GM18951 (cell line): ENCODE data around the gene PRKAG2.
A peak's percentile ranks its signal among the peaks of the same experiment; 100 is the strongest.
"Not testable (repeated sequence)": the region's sequence is repeated elsewhere in the genome, so short reads cannot be mapped to it uniquely, and the experiment has no call there.

Source experiments
- POLR2A ChIP-seq: IDR thresholded peaks from 4 replicates; pipeline ENCODE4 v1.6.1; 2011; ENCODE audit warnings: mild to moderate bottlenecking; ENCODE audit not compliant: insufficient read length, insufficient read depth; ENCODE audit errors: extremely low read depth
- in situ Hi-C: fragments of 300-500 bp; cut with MboI; formaldehyde crosslinking; loops from one replicate; pipeline ENCODE4 v1.12.0; 2022; ENCODE audit warnings: low sequenced_read_pairs, mixed read lengths, inconsistent platforms; ENCODE audit not compliant: unreplicated experiment

Gene PRKAG2

DNA sequence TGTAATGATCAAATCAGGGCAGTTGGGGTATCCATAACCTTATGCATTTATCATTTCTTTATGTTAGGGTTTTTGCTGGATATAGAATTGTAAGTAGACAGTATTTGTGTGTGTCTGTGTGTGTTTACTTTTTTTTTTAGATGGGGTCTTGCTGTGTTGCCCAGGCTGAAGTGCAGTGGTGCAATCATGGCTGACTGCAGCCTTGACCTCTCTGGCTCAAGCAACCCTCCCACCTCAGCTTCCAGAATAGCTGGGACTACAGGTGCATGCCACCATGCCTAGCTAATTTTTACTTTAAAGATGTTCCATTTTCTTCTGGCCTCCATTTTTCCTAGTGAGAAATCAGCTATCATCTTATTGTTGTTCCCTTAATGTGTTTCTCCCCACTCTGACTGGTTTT is 347.1 kb downstream of the PRKAG2 start:
- in situ Hi-C loops: no loop called here
- TF ChIP-seq POLR2A: no peak

DNA sequence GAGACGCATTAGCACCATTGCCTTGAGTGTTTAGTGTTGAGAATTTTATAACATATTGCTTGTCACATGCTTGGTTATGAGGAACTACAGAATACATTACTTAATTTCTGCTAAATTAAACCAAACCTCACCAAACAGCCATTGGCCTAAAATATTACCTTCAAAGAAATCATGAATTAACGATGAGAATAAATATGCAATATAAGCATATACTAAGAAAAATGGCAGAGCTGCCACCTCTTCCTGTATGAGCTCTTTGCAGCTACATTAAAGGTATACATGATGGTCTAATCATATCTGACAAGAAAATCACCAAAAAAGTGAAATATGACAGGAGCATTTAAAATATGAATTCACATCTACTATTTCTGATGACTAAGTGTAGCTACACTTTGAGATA is 352.1 kb downstream of the PRKAG2 start:
- in situ Hi-C loops: no loop called here

DNA sequence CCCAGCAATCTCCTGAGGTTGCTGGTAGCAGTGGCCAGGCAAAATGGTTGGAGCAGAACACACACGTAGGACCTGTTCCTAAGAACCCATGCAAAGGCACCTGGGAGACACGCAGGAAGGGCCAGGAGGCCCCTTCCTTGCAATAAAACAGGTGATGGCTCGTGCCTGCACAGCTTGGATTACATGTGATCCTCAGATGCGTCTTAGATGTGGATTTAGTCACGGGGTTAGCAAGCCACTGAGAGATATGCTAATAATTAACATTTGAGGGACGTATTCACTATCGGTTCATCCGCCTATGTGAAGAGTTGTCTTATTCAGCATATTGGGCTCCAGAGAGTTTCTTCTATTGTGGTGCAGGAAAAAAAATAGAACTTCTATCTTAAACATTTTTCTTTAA is 352.6 kb downstream of the PRKAG2 start:
- in situ Hi-C loops: no loop called here
- TF ChIP-seq POLR2A: no peak

More for the DNA sequence above, 352.1 kb downstream of the PRKAG2 start:
- TF ChIP-seq POLR2A: no peak

DNA sequence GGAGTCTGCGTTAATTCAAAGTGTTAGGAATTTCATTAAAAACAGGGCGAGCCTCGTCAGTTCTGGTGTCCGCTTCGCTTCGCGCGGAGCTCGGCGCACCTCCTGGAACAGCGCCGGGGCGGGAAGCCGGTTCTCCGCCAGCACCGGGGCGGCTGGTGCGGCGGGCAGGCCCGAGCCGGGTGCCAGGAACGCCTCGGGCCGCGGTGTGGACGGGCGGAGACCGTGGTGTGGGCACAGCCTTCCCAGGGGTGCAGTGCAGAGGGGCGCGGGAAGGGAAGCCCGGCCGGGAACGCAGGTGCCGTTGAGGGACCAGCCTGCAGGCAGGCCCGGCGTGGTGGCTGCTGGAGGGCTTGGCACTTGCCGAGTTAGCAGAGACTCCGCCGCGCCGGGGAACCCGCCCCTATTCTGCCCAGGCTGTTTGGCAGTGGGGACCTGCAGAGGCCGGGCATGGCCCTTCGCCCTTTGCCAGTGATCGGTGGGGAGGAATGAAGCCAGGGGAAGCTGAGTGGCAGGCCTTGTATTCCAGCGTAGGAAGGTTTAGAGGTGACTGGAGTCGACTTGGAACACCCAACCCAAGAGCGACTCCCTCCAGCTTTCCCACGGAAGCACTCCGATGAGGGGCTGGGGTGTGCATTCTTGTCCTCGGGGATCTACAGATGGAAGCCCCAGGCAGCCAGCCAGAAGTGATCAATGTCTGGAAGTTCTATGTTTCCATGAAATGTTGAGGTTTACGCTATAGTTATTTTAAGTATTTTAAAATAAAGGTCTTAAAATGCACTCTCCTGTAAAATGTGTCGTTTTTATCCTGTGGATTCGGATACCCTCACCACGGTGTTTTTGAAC is 356.3 kb downstream of the PRKAG2 start:
- in situ Hi-C loops: no loop called here
- no peak for TF ChIP-seq POLR2A

DNA sequence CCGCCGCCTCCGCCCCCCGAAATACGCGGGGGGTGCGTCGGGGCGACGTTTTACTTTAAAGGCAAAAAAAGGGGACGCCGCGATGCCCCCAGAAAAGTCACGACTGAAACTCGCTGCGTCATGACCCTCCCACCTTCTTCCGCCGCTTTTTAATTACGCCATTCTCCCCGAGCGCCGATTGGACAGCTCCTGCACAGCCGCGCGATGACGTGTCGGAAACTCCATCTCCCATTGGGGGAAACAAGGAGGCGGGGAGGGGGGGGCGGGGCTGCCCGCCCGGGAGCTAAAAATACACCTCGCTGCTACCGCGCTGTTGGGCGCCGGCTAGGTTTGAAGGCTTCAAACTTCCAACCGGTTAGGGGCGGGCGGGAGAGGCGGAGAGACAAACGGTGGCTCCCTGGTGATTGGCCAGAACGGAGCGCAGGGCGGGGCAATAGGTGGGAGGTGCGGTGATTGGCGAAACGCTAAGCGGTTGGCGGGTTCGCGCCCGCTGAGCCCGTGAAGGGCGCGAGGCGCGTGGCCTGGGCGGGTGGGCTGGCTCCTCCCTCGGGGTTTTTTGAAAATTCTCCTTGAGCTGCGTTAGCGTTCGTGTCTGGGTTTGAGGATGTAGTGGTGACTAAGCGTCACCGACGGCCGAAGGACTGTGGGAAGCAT is 357.0 kb downstream of the PRKAG2 start, which contains the start of gene RHEB:
Gene RHEB, minus strand, starts transcription at position 131 of the 654 bp plus-strand sequence. CDS start 384 bp downstream, outside the sequence.
- in situ Hi-C loops: no loop called here
- peak; percentile 48 for TF ChIP-seq POLR2A

DNA sequence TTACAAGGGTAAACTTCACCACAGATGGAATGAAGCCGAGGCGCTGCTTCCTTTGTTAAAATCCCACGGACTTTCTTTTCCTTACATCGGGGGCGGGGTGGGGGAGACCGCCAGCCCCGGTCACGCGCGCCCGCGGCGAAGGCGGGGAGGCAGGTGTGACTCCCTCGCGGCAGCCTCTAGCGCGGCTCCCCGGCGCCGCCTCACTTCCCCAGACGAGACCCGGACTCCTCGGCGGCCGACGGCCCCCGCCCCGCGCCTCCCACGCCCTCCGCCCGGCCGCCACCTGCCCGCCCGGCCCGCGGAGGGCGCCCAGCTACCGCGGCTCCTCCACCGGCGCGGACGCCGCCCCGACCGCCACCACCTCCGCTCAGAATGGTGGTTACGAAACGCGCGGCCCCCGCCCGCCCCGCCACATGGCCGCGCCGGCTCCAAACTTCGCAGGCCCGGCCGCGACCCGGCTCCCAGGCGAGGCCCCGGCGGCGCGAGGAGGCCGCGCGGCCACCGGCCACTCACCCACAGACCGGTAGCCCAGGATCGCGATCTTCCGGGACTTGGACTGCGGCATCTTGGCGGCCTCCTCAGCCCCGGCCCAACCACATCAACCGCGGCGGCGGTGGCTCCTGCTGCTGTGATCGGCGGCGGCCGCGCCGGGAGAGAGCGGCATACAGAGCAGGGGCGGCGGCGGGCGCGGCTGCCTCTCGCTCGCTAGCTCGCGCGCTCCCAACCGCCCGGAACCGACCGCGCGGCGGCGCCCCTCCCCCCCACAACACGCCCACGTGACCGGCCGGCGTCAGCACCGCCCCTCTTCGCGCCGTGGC is 357.8 kb downstream of the PRKAG2 start:
- in situ Hi-C loops: not testable (repeated sequence)
- TF ChIP-seq POLR2A: peak; percentile 42

DNA sequence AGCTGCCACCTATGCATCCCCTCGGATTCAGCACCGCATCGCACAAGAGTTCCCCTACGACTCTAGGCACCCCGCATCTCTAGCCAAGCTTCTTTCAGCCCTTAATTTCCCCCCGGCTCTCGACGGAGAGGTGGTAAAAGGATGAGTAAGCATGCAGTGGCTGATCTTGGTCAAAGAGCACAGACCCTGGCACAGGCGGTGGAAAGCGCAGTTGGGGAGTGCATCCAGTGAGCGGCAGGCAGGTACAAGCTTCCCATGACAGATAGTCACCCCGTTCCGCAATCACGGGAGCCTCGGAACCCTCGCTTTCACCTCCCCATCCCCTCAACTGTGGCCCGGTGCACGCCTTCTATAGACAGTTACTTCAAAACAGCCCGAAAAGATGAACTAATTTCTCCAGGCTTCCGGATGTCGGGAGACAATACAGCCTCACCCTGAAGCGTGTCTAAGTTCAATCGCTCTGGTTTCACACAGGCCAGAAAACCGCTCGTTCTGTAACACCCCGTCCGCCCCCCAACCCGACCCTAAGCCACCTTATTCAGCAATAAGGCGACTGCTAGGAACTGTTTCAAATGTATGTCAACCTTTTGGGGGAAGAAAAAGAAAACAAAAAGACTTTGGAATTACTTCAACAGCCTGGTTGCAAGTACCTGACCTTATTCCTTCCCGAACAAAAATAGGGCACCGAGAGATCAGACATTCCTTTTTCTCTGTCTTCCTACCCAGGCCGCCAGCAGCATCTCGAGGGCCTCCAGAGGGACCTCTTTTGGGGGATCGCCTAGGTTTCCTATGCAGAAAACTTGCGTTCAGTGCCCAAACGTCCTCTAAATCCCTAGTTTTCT is 358.6 kb downstream of the PRKAG2 start:
- TF ChIP-seq POLR2A: no peak
- in situ Hi-C loops: no loop called here

DNA sequence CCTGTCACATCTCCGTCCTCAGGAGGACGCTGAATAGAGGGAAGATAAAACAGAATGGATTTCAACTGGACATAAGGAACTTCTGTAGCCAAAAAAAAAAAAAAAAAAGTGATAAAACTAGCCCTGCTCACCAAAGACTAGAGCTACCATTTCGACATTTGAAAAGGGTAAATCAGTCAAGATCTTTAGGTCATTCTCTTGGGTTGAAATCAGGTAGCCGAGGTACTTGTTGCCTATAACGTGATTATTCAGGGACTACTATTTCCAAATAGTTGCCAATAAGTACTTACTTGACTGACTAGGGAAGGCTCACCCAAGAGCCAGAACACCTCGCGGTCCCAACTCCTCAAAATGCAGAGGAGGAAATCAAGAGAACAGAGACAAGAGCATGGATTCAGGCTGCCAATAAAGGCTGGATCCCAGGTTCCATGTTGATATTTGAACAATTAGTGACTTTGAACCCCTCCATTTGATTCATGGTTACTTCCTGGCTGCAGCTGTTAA is 359.3 kb downstream of the PRKAG2 start:
- in situ Hi-C loops: no loop called here
- no peak for TF ChIP-seq POLR2A

DNA sequence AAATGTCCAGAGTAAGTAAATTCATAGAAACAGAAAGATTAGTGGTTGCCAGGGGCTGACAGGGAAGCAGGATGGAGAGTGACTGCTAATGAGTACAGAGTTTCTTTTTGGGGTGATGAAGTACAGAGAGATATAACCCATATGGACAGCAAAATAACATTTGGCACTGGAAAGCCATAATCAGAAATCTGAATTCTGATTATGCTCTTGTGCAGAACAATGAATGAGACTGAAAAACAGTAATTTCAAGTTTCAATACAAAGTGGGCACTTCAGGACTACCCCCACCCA is 361.7 kb downstream of the PRKAG2 start:
- in situ Hi-C loops: no loop called here
- TF ChIP-seq POLR2A: no peak

DNA sequence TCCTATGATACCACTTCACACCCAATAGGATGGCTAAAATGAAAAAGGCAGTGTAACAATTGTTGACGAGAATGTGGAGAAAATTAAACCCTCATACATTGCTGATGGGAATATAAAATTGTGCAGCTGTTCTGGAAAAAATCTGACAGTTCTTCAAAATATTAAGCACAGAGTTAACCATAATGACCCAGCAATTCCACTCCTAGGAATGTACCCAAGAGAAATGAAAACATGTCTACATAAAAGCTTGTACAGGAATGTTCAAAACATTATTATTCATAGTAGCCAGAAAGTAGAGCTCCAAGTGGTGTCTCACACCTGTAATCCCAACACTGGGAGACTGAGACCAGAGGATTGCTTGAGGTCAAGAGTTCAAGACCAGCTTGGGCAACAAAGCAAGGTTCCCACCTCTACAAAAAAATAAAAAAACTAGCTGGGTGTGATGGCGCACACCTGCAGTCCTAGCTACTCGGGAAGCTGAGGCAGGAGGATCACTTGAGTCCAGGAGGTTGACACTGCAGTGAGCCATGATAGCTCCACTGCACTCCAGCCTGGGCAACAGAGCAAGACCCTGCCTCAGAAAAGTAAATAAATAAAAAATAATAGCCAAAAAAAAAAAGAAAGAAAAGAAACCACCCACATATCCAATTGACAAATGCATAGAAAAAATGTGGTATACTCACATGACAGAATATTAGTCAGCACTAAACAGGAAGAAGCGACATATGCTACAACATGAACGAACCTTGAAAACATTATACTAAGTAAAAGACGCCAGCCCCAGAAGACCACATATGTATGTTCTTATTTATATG is 362.2 kb downstream of the PRKAG2 start:
- in situ Hi-C loops: no loop called here
- TF ChIP-seq POLR2A: no peak

DNA sequence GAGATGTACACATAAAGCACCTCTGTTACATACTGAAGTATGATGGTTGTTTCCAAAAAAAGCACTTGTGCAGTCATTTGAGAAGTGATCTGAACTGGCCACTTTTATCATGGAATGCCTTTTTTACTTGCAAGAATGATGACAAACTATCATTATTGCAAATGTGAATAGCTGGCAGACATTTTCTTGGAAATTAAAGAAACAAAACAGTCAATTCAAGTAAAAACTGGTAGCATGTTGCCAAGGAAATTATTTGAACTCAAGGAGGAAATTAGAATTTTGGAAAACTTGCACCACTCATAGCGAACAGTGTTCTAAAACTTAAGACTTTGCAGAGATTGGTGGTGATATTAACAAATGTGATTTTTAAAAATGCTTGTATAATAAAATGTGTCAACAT is 363.8 kb downstream of the PRKAG2 start:
- no peak for TF ChIP-seq POLR2A
- in situ Hi-C loops: no loop called here

DNA sequence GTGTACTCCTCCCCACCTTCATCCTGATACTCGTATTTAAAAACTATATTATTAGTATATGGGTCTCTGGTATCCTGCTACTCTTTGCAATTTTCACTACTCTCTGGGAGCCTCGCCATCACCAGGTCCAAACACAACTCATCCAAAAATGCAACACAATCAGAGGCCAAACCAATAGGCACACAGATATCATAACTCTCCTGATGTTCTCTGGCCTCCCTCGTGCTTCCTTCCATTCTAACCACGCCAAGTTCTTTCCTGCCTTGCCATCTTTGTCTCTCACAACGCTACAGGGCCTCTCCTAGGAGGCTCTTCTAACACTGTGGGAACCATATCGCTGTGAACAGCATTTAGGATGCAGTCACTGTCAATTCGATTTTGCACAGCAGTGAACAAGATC is 364.6 kb downstream of the PRKAG2 start:
- in situ Hi-C loops: no loop called here
- no peak for TF ChIP-seq POLR2A
